ENCODE data around the gene IGFBP7.

IGFBP7 gene, protein sequence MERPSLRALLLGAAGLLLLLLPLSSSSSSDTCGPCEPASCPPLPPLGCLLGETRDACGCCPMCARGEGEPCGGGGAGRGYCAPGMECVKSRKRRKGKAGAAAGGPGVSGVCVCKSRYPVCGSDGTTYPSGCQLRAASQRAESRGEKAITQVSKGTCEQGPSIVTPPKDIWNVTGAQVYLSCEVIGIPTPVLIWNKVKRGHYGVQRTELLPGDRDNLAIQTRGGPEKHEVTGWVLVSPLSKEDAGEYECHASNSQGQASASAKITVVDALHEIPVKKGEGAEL

DNA sequence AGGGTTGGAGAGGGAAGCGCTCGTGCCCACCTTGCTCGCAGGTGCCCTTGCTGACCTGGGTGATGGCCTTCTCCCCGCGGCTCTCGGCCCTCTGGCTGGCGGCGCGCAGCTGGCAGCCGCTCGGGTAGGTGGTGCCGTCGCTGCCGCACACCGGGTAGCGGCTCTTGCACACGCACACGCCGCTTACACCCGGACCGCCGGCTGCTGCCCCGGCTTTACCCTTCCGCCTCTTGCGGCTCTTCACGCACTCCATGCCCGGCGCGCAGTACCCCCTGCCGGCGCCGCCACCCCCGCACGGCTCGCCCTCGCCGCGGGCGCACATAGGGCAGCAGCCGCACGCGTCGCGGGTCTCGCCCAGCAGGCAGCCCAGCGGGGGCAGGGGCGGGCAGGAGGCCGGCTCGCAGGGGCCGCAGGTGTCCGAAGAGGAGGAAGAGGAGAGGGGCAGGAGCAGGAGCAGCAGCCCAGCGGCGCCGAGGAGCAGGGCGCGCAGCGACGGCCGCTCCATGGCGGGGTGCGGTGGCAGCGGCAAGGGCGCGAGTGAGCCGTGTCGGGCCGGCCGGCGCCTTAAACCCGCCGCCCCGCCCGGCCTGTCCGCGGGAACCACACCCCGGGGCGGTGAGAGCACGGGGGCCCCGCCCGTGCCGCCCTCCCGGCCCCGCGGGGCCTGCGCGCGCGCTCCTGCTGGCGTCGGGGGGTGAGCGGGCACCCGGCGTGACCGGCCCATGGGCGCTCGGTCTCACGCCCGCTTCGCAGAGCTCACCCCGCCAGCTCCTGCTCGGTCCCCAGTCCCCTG lies at the start of gene IGFBP7:
Gene IGFBP7, minus strand, starts transcription at position 539 of the 793 bp plus-strand sequence. Its CDS starts 34 bp downstream, at position 505.
- no peak for DNase-seq

DNA sequence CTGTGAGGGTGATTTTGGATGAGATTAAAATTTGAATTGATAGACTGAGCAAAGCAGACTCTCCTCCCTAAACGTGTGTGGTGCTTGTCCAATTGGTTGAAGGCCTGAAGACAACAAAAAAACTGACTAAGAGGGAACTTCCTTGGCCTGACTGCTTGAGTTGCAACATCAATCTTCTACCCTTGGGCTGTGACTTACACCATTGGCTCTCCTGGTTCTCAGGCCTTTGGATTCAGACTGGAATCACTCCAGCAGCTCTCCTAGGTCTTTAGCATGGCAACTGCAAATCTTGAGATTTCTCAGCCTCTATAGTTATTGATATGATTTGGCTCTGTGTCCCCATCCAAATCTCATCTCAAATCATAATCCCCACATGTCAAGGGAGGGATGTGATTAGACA lies 49.7 kb upstream of the IGFBP7 start:
- no peak for DNase-seq

DNA sequence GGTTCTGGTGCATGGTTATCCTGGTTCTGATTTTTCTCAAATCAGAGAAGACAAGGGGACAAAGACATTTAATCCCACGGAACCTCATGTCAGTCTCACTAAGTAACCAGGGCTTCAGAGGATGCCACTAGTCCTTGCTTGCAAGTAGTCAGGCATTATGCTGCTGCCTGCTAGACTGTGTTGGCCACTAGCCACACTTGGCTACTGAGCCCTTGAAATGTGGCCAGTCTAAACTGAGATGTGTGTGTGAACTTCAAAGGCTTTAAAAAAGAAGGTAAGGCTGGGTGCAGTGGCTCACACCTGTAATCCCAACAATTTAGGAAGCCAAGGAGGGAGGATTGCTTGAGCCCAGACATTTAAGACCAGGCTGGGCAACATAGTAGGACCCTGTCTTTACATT lies 48.6 kb upstream of the IGFBP7 start:
- no peak for DNase-seq

DNA sequence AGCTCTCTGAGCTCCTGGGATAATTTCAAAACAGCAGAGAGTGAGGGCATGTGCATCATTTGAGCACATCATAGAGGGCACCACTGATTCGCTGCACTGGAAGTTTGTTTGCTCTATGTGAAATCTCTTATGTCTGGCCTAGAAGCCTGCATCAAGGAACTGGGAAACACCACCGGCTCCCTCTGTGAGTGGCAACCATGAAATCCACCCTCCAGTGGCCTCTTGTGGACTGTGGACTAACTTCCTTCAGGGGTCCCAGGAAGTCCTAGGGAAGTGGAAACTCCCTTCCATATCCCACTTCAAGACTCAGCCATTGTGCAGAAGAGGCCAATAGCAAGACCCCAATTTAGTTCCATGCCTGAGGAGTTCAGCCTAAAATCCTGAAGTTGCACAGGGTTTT lies 48.0 kb upstream of the IGFBP7 start:
- no peak for DNase-seq

DNA sequence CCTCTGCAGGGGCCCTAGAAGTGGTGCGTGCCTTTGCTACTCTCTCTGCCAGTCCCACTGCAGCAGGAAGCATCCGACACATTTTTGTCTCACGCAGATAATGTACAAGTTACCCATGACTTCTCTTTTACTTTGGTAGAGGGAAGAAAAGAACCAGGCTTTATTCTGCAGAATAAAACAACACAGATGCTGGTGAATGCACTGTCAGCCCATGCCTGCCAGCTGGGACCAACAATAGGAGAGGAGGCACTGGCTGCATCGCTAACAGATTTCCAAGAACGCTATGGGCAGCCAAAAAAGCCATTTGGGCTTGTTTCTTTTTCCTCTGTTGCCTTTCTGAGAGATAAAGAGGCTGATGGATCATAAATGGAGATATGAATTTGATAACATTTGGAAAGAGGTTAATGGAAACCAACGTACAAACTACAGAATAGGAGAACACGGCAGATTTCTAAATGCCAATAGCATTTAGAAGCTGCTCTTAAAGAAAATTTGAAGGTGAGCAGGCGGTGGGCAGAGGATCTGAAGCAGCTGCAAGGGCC lies 47.5 kb upstream of the IGFBP7 start:
- DNase-seq: no peak

DNA sequence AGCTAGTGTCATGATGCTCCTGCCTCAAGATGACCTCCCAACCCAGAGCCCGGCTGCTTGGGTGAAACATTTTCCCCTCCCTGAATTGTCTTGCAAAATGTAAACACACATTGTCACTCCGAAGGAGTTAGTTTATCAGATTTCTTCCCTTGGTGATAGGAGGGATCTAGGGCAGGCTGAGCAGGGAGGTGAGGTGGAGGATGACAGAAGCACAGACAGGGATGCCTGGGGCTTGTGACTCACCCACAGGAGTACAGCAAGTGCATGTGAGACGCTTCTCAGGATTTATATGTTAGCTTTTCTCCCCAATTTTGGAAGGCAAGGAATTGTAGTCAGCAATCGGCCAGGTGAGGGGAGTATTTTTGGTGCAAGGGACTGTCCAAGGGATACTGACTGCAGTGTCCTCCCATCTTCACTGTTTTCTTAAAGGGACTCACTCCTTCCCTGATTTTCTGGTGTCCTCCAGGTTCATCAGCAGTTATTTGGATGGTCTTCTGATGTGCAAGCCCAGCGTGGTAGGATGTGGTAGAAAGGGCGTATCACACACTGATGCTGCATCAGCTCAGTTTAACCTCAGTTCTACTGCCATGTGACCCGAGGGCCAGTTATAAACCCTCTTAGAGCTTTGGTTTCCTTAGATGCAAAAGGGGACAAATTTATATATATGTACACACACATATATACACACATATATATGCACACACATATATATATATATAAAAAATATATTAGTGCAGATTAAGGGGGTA lies 46.2 kb upstream of the IGFBP7 start:
- DNase-seq: no peak

DNA sequence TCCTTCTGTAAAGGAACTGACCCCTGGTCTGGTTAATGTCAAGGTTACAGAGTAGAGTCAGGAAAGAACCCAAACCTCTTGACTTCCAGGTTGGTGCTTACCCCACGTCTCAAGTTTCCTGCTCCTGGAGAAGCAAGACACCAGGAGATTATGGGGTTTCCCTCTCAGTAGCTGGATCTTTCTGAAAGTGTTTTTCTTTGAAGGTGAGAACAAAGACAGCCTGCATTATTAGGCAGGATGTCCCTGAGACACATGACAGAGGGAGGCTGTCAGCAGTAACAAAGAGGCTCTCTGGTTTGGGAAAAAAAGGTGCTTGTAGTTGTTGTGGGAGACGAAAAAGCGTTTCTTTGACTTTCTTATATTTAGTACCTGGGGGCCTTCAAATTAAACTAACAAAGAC lies 44.7 kb upstream of the IGFBP7 start:
- no peak for DNase-seq

DNA sequence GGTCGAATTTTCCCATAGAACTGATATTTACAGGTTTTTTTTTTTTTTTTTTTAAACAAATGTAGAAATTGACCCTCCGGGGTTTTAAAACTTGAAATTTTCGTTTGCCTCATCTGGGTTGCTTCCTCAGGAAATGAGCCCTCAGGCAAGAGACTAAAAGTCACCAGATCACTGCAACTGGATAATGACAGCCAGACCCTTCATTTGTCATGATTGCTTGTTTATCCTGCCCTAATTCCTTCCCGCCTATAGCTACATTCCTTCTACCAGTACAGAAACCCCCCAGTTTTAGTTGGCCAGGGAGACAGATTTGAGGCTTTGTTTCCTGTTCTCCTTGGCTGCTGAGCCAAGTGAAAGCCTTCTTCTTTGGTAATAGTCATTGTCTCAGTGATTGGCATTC lies 44.0 kb upstream of the IGFBP7 start:
- DNase-seq: no peak

DNA sequence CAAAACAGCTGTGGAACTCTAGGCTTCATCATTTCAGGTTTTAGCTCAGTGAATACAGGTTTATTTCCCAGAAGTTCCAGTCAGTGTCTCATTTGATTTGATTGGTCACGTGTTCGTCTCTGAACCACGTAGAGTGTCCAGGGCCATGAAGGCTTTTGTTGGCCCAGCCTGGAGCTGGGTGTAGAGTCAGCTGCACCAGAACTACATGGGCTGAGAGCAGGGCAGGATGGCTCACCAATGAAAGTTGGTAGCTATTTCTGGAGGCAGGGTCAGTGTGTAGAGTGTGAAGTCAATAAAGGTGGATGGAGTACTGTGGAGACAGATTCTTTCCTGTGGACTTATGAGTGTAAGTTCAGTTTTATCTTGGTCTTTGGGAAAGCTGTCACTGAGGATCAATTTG lies 43.0 kb upstream of the IGFBP7 start:
- DNase-seq: no peak

DNA sequence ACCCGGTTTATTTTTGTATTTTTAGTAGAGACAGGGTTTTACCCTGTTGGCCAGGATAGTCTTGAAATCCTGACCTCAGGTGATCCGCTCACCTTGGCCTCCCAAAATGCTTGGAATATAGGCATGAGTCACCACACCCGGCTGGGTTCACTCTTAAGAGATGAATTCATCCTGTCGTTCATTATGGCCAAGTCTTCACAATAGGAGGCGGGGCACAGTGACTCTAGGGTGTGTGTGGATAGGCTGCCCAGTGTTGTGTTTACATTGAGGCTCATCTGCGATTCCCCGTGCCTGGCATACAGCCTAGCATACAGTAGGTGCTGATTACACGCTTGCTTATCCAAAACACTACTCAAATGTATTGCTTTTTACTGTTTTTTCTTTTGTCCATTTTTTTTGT lies 41.3 kb upstream of the IGFBP7 start:
- no peak for DNase-seq

DNA sequence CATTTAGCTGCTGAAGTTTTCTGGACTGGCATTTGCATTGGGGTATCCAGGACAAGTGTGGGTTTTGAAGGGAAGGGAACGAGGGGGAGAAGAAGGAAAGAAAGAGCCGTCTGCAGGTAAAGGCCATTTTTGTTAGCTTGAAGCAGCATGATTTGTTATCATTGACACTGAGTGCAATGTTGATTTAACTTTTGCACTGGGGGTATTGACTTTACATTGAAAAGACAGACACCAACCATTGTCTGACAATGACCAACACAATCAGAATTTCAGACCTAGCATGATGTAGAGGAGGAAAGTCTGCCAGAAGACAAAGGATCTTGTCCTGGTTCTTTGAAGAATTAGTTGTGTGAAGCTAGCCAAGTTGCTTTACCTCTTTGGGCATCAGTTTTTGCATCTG lies 39.6 kb upstream of the IGFBP7 start:
- DNase-seq: no peak

DNA sequence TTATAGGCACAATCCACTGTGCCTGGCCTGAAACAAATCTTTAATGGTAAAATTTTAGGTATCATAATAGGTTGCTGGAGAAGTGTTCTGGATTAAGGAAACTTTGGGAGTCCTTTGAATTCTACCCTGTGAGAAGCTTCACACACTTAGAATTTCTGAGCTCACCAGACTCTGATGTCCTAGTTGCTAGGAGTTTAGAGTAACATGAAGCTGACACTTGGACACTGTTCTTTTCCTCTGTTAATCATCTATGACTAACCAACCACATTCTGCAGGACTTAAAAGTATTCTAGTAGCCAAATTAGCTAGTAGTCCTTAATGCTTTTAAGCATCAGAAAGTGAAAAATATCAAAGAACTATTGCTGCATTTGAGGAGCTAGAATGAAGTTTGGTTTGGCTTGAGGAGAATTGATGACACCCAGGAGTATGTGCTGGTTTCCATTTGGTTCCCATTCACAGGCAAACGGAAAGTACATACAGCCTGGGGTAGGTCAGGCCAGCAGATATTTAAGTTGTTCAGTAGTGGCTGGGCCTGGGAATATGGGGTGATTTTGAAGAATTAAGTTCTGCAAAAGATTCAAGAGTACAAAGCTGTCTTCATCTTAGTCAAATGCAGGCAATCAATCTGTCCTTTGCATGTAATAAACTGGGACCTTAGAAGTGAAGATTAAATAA lies 38.8 kb upstream of the IGFBP7 start:
- no peak for DNase-seq

DNA sequence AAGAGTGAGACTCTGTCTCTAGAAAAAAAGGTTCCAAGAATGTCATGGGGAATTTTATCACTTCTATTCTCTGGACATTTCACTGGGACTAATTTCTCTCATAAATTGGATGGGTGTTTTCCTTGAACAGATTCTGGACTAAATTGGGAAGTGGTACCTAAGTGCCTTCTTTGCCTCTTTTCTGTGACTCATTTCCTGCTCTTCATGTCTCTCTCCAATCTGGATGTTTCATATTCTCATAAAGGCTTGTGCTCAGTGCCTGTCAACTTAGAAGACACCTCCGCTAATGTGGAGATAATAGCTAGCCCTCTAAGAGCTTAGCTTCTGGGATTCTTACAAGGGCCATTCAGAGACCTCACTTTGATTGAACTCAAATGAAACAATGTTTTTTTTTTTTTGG lies 38.0 kb upstream of the IGFBP7 start:
- no peak for DNase-seq

DNA sequence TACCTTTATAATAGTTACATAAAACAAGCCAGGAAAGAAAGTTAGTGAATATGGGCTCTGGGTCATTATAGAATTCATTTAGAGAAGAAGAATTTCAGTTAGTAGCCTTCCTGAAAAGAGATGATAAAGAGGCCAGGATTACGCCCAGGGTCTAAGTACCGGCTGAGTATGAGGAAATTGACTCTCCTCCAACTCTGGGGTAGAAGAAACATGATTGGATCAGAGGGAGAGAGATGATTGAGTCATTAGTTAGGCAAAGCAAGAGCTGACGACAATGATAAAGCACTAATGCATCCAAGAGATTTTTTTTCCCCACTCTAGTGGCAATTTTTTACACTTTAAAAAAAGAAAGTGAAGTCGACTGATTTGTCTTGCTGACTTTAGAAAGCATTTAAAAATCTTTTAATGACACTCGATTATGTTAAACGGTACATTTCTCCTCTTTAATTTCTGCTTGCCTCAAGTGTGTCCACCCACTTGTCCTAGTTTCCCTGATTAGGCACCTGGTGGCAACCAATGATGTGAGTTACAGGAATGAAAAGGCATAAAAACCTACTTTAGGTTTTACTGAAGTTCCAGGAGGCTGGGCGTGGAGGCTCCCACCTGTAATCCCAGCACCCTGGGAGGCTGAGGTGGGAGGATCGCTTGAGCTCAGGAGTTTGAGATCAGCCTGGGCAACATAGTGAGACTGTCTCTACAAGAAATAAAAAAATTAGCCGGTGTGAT lies 37.3 kb upstream of the IGFBP7 start:
- DNase-seq: no peak

DNA sequence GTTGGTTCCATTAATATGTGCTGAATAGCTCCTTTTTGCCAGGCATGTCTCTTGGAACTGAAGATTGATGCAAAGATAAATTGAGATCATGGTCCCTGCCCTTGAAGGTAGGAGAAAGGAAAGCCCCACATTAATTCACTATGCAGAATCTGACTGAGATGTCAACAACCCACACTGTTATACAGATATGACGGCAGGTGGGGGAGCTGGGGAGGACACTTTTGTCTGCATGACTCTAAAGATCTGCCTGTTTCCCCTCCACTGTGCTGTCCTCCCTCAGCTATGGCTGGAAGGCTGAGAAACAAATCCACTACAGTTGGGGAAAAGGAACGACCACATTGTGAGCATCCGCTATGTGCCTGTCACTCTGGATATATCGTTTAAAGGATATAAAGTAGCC lies 36.3 kb upstream of the IGFBP7 start:
- DNase-seq: no peak

DNA sequence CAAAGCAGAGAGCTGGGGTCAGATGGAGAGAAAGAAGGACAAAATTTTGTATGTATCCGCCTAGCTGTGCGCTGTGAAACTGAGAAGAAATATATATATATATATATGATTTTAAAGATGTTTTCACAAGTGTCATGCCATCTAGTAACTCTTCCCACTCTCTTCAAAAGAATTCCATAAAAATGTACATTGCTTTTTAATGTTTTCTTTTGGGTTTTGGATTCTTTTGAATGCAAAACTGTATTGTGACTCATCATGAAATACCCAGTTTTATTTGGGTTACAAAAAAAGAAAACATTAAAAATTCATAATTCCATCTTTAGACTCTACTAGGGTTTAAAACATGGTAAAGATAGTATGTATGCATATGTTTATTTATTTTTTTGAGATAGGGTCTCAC lies 34.3 kb upstream of the IGFBP7 start:
- DNase-seq: no peak

DNA sequence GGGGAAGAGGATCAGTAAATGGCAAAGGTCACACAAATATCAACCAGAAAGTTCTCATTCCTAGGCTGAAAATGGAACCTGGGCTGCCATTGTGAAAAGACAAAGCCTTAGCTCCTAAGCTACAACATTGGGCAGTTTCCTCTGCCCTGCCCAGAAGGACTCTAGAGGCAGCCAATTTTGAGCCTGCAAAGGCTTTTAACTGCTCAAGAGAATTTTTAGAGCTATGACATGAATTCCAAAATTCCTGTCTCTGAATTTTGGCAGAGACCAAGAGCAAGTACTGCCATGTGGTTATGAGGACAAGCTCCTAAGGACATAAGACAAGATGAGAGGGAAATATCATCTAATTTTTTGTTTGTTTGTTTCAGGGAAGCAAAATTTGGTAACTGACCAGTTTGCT lies 29.6 kb upstream of the IGFBP7 start:
- DNase-seq: no peak

DNA sequence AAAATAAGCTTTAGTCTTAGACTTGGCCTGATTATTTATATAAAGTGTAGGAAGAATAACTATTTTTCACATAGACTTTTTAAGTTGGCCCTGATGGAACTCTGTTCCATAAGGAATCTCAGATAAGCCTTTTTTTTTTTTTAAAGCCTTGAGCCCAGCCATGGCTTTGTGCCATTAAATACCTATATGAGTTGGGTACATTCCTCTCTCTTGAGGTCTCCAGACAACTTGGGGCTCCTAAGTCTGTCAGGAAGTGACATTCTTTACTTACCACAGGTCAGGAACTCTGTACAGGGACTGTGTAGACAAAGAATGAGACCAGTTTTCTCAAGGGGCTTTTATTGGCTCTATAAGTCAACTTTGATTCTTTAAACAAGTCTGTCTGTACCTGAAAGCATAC lies 27.1 kb upstream of the IGFBP7 start:
- DNase-seq: no peak

DNA sequence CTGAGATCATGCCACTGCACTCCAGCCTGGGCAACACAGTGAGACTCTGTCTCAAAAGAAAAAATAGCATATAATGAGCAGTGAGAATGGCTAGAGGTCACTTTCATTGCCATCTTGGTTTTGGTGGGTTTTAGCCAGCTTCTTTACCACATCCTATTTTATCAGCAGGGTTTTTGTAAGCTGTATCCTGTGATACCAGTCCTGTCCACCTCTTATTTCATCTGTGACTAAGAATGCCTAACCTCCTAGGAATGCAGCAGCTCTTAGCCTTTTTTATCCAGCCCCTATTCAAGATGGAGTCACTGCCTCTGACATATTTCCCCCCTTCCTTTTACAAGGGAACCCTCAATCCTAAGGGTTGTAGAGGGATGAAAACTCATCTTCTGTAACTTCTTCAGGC lies 26.1 kb upstream of the IGFBP7 start:
- DNase-seq: no peak

DNA sequence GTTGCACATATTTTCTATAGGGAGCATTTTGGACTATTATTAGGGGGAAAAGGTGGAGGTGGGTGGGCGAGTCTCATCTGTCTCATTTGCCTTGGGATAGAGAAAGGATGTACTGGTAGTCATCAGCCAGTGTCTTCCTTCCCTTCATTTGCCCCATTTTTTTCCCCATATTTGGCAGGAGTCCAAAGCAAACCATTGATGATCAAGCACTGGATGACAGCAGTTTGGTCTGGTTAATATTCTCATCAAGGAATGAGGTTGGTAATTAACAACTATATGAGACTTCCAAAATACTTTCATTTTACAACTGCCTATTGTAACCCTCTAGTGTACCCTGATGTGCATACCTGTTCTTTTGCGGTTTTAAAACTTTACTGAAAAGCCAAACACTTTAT lies 22.6 kb upstream of the IGFBP7 start:
- DNase-seq: no peak

DNA sequence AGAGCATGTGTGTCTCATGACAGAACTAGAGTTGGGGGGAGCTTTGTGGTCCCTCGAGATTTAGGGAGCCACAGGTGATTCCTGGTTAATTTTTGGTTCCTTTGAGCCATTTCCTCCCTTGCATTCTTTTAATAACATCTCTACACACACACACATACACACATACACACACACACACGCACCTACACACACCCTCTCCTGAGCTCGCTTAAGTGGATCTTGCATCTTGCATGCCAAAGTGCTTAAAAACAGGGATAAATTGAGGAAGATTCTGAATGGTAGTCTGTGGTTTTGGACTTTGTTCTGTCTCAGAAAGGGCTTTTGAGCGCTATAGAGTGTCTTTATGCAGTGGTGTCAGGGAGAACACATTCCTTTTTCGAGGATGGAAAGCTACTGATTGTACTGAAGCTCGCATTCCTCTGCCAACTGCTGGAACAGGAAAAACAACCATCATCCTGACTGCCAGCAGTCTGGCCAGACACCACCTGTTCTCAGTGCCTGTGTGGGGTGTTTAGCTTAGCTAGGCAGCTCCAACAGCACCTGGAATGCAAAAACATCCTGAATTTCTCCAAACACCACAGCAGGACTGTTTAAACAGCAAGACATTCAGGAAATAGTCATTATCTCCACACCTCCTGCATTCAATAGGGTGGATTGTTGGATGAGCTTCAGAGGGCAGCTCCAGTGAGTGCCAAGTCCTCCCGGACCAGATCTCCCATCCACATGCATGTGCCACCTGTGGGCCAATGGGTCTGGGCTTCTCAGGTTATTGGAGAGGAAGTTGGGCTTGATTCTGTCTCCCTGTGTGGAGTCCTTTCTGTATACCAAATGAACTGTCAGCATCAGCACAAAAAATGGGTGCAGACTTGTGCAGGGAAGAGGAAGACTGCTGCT lies 21.9 kb upstream of the IGFBP7 start:
- DNase-seq: no peak
